Sigmoid colon (tissue), 7 donors: ENCODE results near the gene VGF. TPM values are rescaled to one million over a fixed set of nuclear protein-coding genes. Genes with fewer than 3 reads are reported as not detected.

Source experiments
- DNase-seq: peaks from one replicate; pipeline ENCODE4 v3.0.0-alpha.2; 2019
- H3K27ac ChIP-seq, 4 donors: fragments of 200-600 bp; sonication (generic); one replicate each; pipeline ENCODE4 v1.5.1; 2016 to 2019; ENCODE audit warnings: mild to moderate bottlenecking in 1 of 4
- H3K27me3 ChIP-seq, 3 donors: fragments of 200-600 bp; sonication (generic); one replicate each; pipeline ENCODE4 v1.5.1; 2019; ENCODE audit warnings: mild to moderate bottlenecking in 1 of 3
- H3K36me3 ChIP-seq, 4 donors: fragments of 200-600 bp; sonication (generic); one replicate each; pipeline ENCODE4 v1.5.1; 2016 to 2019
- H3K4me1 ChIP-seq, 4 donors: fragments of 200-600 bp; sonication (generic); one replicate each; pipeline ENCODE4 v1.5.1; 2017 to 2019
- H3K4me3 ChIP-seq, 4 donors: fragments of 200-600 bp; sonication (generic); one replicate each; pipeline ENCODE4 v1.5.1; 2017 to 2019; ENCODE audit warnings: mild to moderate bottlenecking in 2 of 4, moderate library complexity in 1 of 4
- H3K9me3 ChIP-seq, 4 donors: fragments of 200-600 bp in 3 of 4; sonication (generic) in 3 of 4; one replicate each; pipeline versions ENCODE4 v1.5.1 to v1.6.1; 2013 to 2019
- EP300 ChIP-seq, 4 donors: sonication (generic); formaldehyde crosslinking; IDR thresholded peaks; one replicate each; pipeline ENCODE4 v1.6.1; 2017; ENCODE audit warnings: antibody characterized with exemption in 4 of 4
- POLR2A ChIP-seq, 2 donors: fragments of 450-650 bp; IDR thresholded peaks; one replicate each; pipeline ENCODE4 v1.6.1; 2016; ENCODE audit warnings: antibody characterized with exemption in 2 of 2, mild to moderate bottlenecking in 2 of 2, moderate library complexity in 2 of 2
- POLR2AphosphoS5 ChIP-seq, 4 donors: sonication (generic); formaldehyde crosslinking; IDR thresholded peaks; one replicate each; pipeline ENCODE4 v1.6.1; 2017; ENCODE audit warnings: antibody characterized with exemption in 4 of 4
- WGBS, 2 donors: extraction: QIAGEN DNeasy Blood & Tissue Kit; methylation state at CpG; one replicate each; pipeline ENCODE4 v1.1.7; 2013; 5-methylcytosine and 5-hydroxymethylcytosine counted together
- intact Hi-C: fragments of 100-400 bp; cut with DNase I; formaldehyde crosslinking; loops from one replicate; pipeline ENCODE4 v1.15.1; 2023
- polyA plus RNA-seq, 3 donors: library from polyadenylated mRNA; stranded (reverse); fragments of 200-250 nt; gene quantifications; one replicate each; pipeline ENCODE4 v1.2.3, GENCODE V29; 2013
- total RNA-seq, 4 donors: library from RNA; depleted of rRNA; stranded (reverse); fragments of >200 nt; gene quantifications; one replicate each; pipeline ENCODE4 v1.1.0, GENCODE V29; 2016
- TF ChIP-seq, protein P1 (sequence below), 4 experiments: fragments of 450-650 bp in 3 of 4; fragments of 200-600 bp in 1 of 4; IDR thresholded peaks; one replicate each; pipeline ENCODE4 v1.5.1; 2016 to 2019; ENCODE audit warnings: antibody characterized with exemption in 4 of 4, mild to moderate bottlenecking in 3 of 4, moderate library complexity in 2 of 4
- donor health status: healthy with polysubstance abuse.
- donor health status: Bipolar disorder and iron deficiency.
- donor health status: healthy.

VGF gene
- total and polyA plus RNA-seq, 7 donors, result 0.54 to 0.68 (median 0.55) TPM; not detected in 4

DNA sequence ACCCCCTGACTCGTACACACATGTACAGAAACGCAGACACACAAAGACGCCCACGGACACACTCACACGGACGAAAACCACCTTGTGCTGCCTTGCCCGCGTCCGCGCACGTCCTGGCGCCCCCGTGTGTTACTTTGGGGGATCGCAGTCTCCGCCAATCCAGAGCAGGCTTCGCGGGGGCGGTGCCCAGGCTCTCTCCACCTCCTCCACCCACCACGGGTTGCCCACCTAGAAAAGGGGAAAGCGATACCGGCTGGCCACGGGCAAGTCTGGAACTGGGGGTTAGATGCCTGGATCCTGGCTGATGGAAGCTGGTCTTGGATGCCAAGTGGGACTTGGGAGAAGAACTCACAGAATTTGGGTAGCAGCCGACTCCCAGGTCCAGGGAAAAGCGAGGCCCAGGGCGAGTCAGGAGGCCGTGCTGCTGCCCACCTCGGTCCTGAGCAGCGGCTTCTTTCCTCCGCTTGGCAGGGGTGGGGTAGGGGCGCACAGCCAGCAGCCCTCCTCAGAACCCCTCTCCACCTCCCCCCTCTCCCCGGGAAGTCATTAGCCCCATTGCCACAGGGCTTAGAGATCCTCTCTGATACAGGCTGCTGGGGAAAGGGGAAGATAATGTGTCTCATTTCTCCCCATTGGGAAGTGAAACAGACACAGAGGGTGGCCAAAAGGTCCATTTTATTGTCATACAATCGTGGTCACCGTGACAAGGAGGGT, 4.6 kb upstream of the VGF start:
- Histone ChIP-seq H3K27ac (no peak overlapping the region), H3K9me3 (no peaks in the 10 kb centered on the region), H3K4me3 (no peak overlapping the region), H3K27me3 (peaks cover 77 to 100% (median 97%) of the 10 kb centered on the region in 3 donors), H3K36me3 (no peaks in the 10 kb centered on the region), H3K4me1 (peaks cover 0 to 50% (median 40%) of the 10 kb centered on the region in 4 donors)
- no peak for DNase-seq
- TF ChIP-seq, protein P1, sequence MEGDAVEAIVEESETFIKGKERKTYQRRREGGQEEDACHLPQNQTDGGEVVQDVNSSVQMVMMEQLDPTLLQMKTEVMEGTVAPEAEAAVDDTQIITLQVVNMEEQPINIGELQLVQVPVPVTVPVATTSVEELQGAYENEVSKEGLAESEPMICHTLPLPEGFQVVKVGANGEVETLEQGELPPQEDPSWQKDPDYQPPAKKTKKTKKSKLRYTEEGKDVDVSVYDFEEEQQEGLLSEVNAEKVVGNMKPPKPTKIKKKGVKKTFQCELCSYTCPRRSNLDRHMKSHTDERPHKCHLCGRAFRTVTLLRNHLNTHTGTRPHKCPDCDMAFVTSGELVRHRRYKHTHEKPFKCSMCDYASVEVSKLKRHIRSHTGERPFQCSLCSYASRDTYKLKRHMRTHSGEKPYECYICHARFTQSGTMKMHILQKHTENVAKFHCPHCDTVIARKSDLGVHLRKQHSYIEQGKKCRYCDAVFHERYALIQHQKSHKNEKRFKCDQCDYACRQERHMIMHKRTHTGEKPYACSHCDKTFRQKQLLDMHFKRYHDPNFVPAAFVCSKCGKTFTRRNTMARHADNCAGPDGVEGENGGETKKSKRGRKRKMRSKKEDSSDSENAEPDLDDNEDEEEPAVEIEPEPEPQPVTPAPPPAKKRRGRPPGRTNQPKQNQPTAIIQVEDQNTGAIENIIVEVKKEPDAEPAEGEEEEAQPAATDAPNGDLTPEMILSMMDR (IDR thresholded peaks at IDR 0.05), result peak; percentile 56 to 92 (median 68)
- no peak for TF ChIP-seq POLR2AphosphoS5 (IDR thresholded peaks at IDR 0.05)
- WGBS, 2 donors, result 1 to 3% methylated on average over 33 of the region's 33 CpGs
- intact Hi-C loops, result loop anchor here (1.0 to 10.0 kb wide), 2 partner anchors 26 to 275 kb away; partner anchors contain the start of gene ACHE

DNA sequence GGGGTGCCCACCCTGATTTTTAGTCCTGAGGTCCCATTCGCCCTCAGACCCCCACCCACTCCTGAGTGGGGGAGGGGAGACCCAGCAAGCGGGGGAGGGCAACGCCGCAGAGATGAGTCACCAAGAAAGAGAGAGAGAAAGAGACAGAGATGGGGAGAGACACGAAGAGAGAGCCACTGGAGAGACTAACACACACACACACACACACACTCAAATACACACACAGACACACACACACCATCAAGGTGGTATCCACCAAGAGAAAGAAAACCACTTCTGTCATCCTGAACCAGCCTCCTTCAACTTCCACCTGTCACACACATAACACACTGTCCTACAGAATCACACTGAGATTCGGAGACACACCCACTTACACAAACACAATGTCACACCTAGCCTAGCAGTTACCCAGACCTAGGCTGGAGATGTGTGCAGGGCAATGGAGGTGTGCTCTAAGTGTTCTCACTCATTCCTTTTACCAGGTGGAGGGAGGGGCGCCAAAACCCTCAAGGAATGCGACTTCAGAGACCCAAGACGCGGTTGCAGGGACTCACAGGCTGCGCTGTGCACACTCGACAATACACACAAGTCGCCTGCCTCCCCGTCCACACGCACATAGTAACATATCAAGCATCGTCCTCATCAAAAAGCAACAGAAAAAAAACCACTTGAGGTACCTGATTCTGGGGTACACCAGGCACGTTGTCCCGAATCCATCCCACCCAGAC, 3.9 kb upstream of the VGF start:
- Histone ChIP-seq H3K27me3 (peaks cover 78 to 100% (median 97%) of the 10 kb centered on the region in 3 donors), H3K27ac (no peak overlapping the region), H3K4me3 (no peak overlapping the region), H3K36me3 (no peaks in the 10 kb centered on the region), H3K9me3 (no peaks in the 10 kb centered on the region), H3K4me1 (peaks cover 0 to 53% (median 47%) of the 10 kb centered on the region in 4 donors)
- intact Hi-C loops, result loop anchor here (1.0 to 10.0 kb wide), 2 partner anchors 25 to 274 kb away; partner anchors contain the start of gene ACHE
- DNase-seq, result no peak
- TF ChIP-seq EP300 (IDR thresholded peaks at IDR 0.05) (no peak), POLR2AphosphoS5 (IDR thresholded peaks at IDR 0.05) (no peak), POLR2A (IDR thresholded peaks at IDR 0.05) (no peak)
- TF ChIP-seq, protein P1 (IDR thresholded peaks at IDR 0.05), result no peak
- WGBS, 2 donors, result 2 to 3% methylated on average over 18 of the region's 18 CpGs

DNA sequence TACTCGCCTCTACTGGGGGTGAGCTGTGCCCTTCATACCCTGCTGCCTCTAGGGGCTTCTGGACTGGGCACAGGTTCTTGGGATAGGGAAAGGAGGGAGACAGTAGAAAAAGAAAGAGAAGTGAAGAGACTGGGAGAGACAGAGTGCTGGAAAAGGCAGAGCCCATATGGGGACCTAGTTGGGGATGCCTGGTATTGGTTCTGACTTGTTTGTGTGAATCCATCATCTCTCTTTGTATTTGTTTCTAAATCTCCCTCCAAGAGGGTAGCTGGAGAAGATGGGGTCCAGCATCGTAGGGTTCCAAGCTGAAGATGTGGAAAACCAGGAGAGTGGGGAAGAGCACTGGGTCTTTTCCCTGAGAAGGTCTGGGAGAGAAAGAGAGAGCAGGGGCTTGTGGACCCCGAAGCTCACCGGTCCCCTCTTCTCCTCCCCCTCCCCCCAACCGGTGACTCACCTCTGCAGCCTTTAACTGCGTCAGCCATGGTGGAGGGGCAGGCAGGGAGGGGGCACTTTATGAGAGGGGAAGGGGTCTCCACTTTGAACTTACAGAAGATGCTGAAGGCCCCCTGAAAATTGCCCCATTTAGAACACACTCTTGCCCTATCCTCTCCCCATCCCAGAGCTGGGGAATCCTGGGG, 3.2 kb upstream of the VGF start:
- Histone ChIP-seq H3K27ac (no peak overlapping the region), H3K4me3 (no peak overlapping the region), H3K4me1 (peaks cover 0 to 55% (median 52%) of the 10 kb centered on the region in 4 donors), H3K36me3 (no peaks in the 10 kb centered on the region), H3K27me3 (peaks cover 78 to 100% (median 97%) of the 10 kb centered on the region in 3 donors), H3K9me3 (no peaks in the 10 kb centered on the region)
- intact Hi-C loops, result loop anchor here (1.0 to 10.0 kb wide), 2 partner anchors 24 to 274 kb away; partner anchors contain the start of gene ACHE
- DNase-seq, result no peak
- TF ChIP-seq POLR2AphosphoS5 (IDR thresholded peaks at IDR 0.05) (no peak), EP300 (IDR thresholded peaks at IDR 0.05) (no peak), POLR2A (IDR thresholded peaks at IDR 0.05) (no peak)
- TF ChIP-seq, protein P1 (IDR thresholded peaks at IDR 0.05), result no peak
- 5 to 6% methylated on average over 6 of the region's 6 CpGs for WGBS, 2 donors

DNA sequence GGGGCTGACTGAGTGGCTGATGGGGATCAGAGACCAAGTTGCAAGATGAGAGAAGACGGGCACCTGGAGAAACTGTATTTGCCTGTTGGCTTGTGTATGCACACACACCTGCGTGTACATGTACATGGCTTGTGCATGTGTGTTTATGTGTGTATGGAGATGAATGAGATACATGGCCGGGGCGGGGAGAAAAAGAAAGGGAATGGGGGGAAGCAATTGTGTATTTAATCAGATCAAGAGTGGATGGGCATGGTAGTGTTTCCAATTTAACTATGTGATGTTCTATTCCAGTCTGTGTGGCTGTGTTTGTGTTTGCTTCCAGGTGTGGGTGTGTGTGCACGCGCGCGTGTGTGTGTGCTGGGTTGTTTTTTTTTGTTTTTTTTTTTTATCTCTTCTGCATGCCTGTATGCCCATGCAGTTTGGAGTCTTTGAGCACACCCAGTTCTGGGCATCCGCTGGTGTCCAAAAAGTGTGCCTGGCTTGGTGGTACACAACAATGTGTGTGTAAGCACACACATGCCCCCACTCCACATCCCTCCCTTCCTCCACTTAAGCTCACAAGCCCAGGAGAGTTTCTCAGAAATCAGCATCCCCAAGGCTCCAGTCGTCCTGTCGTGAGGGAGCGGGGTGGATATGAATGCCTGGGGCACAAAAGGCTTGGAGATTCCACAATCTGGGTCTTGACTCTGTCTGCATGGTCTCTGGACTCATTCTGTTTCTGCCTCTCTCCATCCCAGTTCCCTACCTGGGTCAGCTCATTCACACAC, 2.5 kb upstream of the VGF start:
- Histone ChIP-seq H3K27me3 (peaks cover 78 to 100% (median 97%) of the 10 kb centered on the region in 3 donors), H3K4me3 (no peak overlapping the region), H3K36me3 (no peaks in the 10 kb centered on the region), H3K9me3 (no peaks in the 10 kb centered on the region), H3K27ac (no peak overlapping the region), H3K4me1 (peaks cover 0 to 56% (median 52%) of the 10 kb centered on the region in 4 donors)
- TF ChIP-seq EP300 (IDR thresholded peaks at IDR 0.05) (no peak), POLR2A (IDR thresholded peaks at IDR 0.05) (no peak), POLR2AphosphoS5 (IDR thresholded peaks at IDR 0.05) (no peak)
- TF ChIP-seq, protein P1 (IDR thresholded peaks at IDR 0.05), result no peak
- 4 to 6% methylated on average over 12 of the region's 12 CpGs for WGBS, 2 donors
- DNase-seq, result no peak
- intact Hi-C loops, result loop anchor here (10.0 kb wide), 1 partner anchor 273 kb away; the partner anchor contains the start of gene ACHE
